Glutamatergic neuron (in vitro differentiated cells): Measurements from ENCODE around the gene HOXA10. TPM values are rescaled to one million over a fixed set of nuclear protein-coding genes. Genes with fewer than 3 reads are reported as not detected.

Experiments used
- DNase-seq: peaks from one replicate; pipeline ENCODE4 v3.0.0; 2022
- H3K27ac Mint-ChIP-seq: one replicate; pipeline ENCODE4 v1.8.0; 2020; ENCODE audit warnings: mild to moderate bottlenecking, mixed read lengths, inconsistent platforms; ENCODE audit not compliant: unreplicated experiment
- H3K27me3 Mint-ChIP-seq: one replicate; pipeline ENCODE4 v1.8.0; 2020; ENCODE audit warnings: mild to moderate bottlenecking, moderate library complexity, mixed read lengths, inconsistent platforms; ENCODE audit not compliant: unreplicated experiment
- H3K36me3 Mint-ChIP-seq: one replicate; pipeline ENCODE4 v1.8.0; 2020; ENCODE audit warnings: mild to moderate bottlenecking, mixed read lengths, inconsistent platforms; ENCODE audit not compliant: unreplicated experiment
- H3K4me1 Mint-ChIP-seq: one replicate; pipeline ENCODE4 v1.8.0; 2020; ENCODE audit warnings: mild to moderate bottlenecking, low read depth, mixed read lengths, inconsistent platforms; ENCODE audit not compliant: unreplicated experiment
- H3K4me3 Mint-ChIP-seq: one replicate; pipeline ENCODE4 v1.8.0; 2020; ENCODE audit warnings: mild to moderate bottlenecking, mixed read lengths, inconsistent platforms; ENCODE audit not compliant: unreplicated experiment
- H3K9me3 Mint-ChIP-seq: one replicate; pipeline ENCODE4 v1.8.0; 2020; ENCODE audit warnings: mild to moderate bottlenecking, moderate library complexity, mixed read lengths, inconsistent platforms; ENCODE audit not compliant: unreplicated experiment
- CTCF ChIP-seq: fragments of 200-600 bp; sonication (generic); IDR thresholded peaks from one replicate; pipeline ENCODE4 v1.5.0; 2021; ENCODE audit not compliant: partially characterized antibody, unreplicated experiment
- total RNA-seq: library from RNA; stranded (reverse); fragmentation: NEBNext Ultra II Directional; extraction: Animal tissue kit (Norgen Biotek cat#: 25700); gene quantifications from one replicate; pipeline ENCODE4 v1.2.1, GENCODE V29; 2021; ENCODE audit not compliant: unreplicated experiment

The HOXA10 gene
- total RNA-seq, 1 donor from 2014 or later, result not detected

GRCh38 chr7:27197137-27198042, 23.3 kb upstream of the HOXA10 start:
- H3K27ac Mint-ChIP-seq, result no peak overlapping the region
- peaks cover 20% of the 10 kb centered on the region for H3K9me3 Mint-ChIP-seq
- no peak for DNase-seq
- H3K36me3 Mint-ChIP-seq, result no peaks in the 10 kb centered on the region
- H3K4me3 Mint-ChIP-seq, result no peak overlapping the region
- no peak for TF ChIP-seq CTCF
- peaks cover 42% of the 10 kb centered on the region for H3K27me3 Mint-ChIP-seq
- H3K4me1 Mint-ChIP-seq, result no peaks in the 10 kb centered on the region

GRCh38 chr7:27196287-27196767, 22.2 kb upstream of the HOXA10 start:
- H3K27ac Mint-ChIP-seq, result no peak overlapping the region
- no peak overlapping the region for H3K4me3 Mint-ChIP-seq
- peaks cover 13% of the 10 kb centered on the region for H3K9me3 Mint-ChIP-seq
- no peaks in the 10 kb centered on the region for H3K4me1 Mint-ChIP-seq
- peak; percentile 78 for TF ChIP-seq CTCF
- H3K27me3 Mint-ChIP-seq, result peaks cover 37% of the 10 kb centered on the region
- DNase-seq, result peak; percentile 89
- no peaks in the 10 kb centered on the region for H3K36me3 Mint-ChIP-seq

- Mint-ChIP-seq H3K36me3 (peaks cover 3% of the 10 kb centered on the region), H3K27me3 (peaks cover 38% of the 10 kb centered on the region), H3K4me3 (no peak overlapping the region), H3K9me3 (peaks cover 10% of the 10 kb centered on the region), H3K27ac (no peak overlapping the region), H3K4me1 (no peaks in the 10 kb centered on the region)
- TF ChIP-seq CTCF, result no peak
- peak; percentile 4 for DNase-seq
These were observed 20.7 kb upstream of the HOXA10 start for GRCh38 chr7:27194686-27195379.

- no peak overlapping the region for H3K27ac Mint-ChIP-seq
These were observed 19.9 kb upstream of the HOXA10 start for GRCh38 chr7:27194002-27194352.

More at GRCh38 chr7:27194002-27194352, 19.9 kb upstream of the HOXA10 start:
- Mint-ChIP-seq H3K9me3 (peaks cover 10% of the 10 kb centered on the region), H3K27me3 (peaks cover 39% of the 10 kb centered on the region), H3K4me1 (no peaks in the 10 kb centered on the region), H3K4me3 (no peak overlapping the region), H3K36me3 (peaks cover 3% of the 10 kb centered on the region)
- DNase-seq, result no peak
- TF ChIP-seq CTCF, result no peak
